Activated naive CD8-positive, alpha-beta T cell treated with anti-CD3 and anti-CD28 coated beads for 36 hours (primary cell): ENCODE data around the gene COQ6. TPM values are rescaled to one million over a fixed set of nuclear protein-coding genes. Genes with fewer than 3 reads are reported as not detected.
"Not testable (repeated sequence)": the region's sequence is repeated elsewhere in the genome, so short reads cannot be mapped to it uniquely, and the experiment has no call there.

Experiments
- DNase-seq: peaks from one replicate; pipeline ENCODE4 v3.0.0; 2021
- H3K27ac Mint-ChIP-seq: one replicate; pipeline ENCODE4 v1.8.0; 2022; ENCODE audit warnings: mild to moderate bottlenecking, moderate library complexity, mixed read lengths
- H3K27me3 Mint-ChIP-seq: one replicate; pipeline ENCODE4 v1.8.0; 2022; ENCODE audit warnings: mild to moderate bottlenecking, mixed read lengths
- H3K36me3 Mint-ChIP-seq: one replicate; pipeline ENCODE4 v1.8.0; 2021; ENCODE audit warnings: mild to moderate bottlenecking, mixed read lengths
- H3K4me1 Mint-ChIP-seq: one replicate; pipeline ENCODE4 v1.8.0; 2021; ENCODE audit warnings: mixed read lengths
- H3K4me3 Mint-ChIP-seq: one replicate; pipeline ENCODE4 v1.8.0; 2022; ENCODE audit warnings: mild to moderate bottlenecking, moderate library complexity, mixed read lengths
- H3K9me3 Mint-ChIP-seq: one replicate; pipeline ENCODE4 v1.8.0; 2022; ENCODE audit warnings: mixed read lengths
- total RNA-seq, 2 experiments: library from RNA; stranded (reverse); gene quantifications; one replicate each; pipeline ENCODE4 v1.2.3, GENCODE V29; 2021

The COQ6 gene
- total RNA-seq, 2 experiments from 2014 or later, result 16.4 to 18.3 TPM

- Mint-ChIP-seq H3K27ac (no peak overlapping the region), H3K27me3 (no peaks in the 10 kb centered on the region), H3K36me3 (no peaks in the 10 kb centered on the region), H3K4me3 (no peak overlapping the region), H3K9me3 (no peaks in the 10 kb centered on the region), H3K4me1 (no peaks in the 10 kb centered on the region)
- DNase-seq, result no peak
Measured at GRCh38 chr14:73998726-73999125, 48.6 kb downstream of the COQ6 start.

- H3K4me1 Mint-ChIP-seq, H3K4me3 Mint-ChIP-seq, H3K27ac Mint-ChIP-seq, H3K36me3 Mint-ChIP-seq, DNase-seq, H3K9me3 Mint-ChIP-seq, H3K27me3 Mint-ChIP-seq: not testable (repeated sequence)
Measured at GRCh38 chr14:74005664-74006063, 55.6 kb downstream of the COQ6 start.

- Mint-ChIP-seq H3K4me1 (no peaks in the 10 kb centered on the region), H3K27ac (no peak overlapping the region)
- no peak for DNase-seq
Measured at GRCh38 chr14:74008843-74009499, 58.9 kb downstream of the COQ6 start.

More at GRCh38 chr14:74008843-74009499, 58.9 kb downstream of the COQ6 start:
- Mint-ChIP-seq H3K9me3 (no peaks in the 10 kb centered on the region), H3K27me3 (no peaks in the 10 kb centered on the region), H3K36me3 (peaks cover 3% of the 10 kb centered on the region), H3K4me3 (no peak overlapping the region)

Other genes with a start within 250 kb of the COQ6 start
- gene PNMA1, start 235.9 kb upstream of the COQ6 start, total RNA-seq, result 10 to 100 TPM; 26.6 to 28.3 TPM
- gene PTGR2, start 98.5 kb upstream of the COQ6 start, total RNA-seq, result 1 to 10 TPM; 6.5 to 6.7 TPM
- 10 to 100 TPM; 53.8 to 56.4 TPM for gene ZNF410, start 63.4 kb upstream of the COQ6 start, total RNA-seq
- gene FAM161B, start 208 bp upstream of the COQ6 start, total RNA-seq, result 1 to 10 TPM; 1.0 to 1.1 TPM
- gene ENTPD5, start 69.0 kb downstream of the COQ6 start, total RNA-seq, result 10 to 100 TPM in 1 of 2 experiments, 1 to 10 TPM in 1; 8.8 to 10.5 TPM
- 1 to 10 TPM; 1.6 to 1.9 TPM for gene BBOF1, start 69.0 kb downstream of the COQ6 start, total RNA-seq
- gene ALDH6A1, start 134.2 kb downstream of the COQ6 start, total RNA-seq, result 10 to 100 TPM in 1 of 2 experiments, 1 to 10 TPM in 1; 9.3 to 10.1 TPM
- gene LIN52, start 134.7 kb downstream of the COQ6 start, total RNA-seq, result 10 to 100 TPM; 11.1 to 12.4 TPM